Measurements from ENCODE around the gene MRPL46.
"Not testable (repeated sequence)": the region's sequence is repeated elsewhere in the genome, so short reads cannot be mapped to it uniquely, and the experiment has no call there.

Gene MRPL46

DNA sequence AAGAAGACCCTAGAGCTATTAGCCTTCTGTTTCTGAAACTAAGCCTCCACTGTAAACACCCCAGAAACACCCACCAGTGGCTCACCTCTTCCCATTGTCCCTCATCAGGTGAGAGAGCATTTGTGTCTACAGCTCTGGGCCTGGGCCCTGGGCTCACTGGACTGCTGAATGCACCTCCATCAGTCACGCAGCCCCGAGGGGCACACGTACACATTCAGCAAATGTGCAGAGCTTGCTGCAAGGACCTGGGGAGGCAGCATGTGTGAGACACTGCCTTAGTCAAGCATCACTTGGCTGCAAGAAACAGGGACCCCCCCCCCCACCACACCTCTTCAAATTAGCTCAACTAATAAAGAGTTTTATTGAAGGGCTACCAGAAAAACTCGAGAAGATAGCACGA is 29.0 kb downstream of the MRPL46 start:
- no peak overlapping the region for H2BK120ac ChIP-seq (ENCODE audit: low read depth, low read length)
- no peak overlapping the region for H3K23ac ChIP-seq (ENCODE audit: low read length in 2 of 2)
- H3K36me3 ChIP-seq (ENCODE audit: control insufficient read depth in 1 of 2, insufficient read depth in 2 of 2, low read depth in 1 of 2, low read length in 2 of 2): no peaks in the 10 kb centered on the region
- H4K8ac ChIP-seq (ENCODE audit: low read length): no peak overlapping the region
- no peak overlapping the region for H3K14ac ChIP-seq (ENCODE audit: low read length in 2 of 2)
- H3K79me1 ChIP-seq (replicated peaks; ENCODE audit: low read length, poor library complexity, severe bottlenecking): no peaks in the 10 kb centered on the region
- no peak overlapping the region for H2BK5ac ChIP-seq (ENCODE audit: low read depth, low read length, poor library complexity, severe bottlenecking)
- peaks cover 5% of the 10 kb centered on the region for H3K9me3 ChIP-seq (ENCODE audit: control insufficient read depth, low read length)
- no peak overlapping the region for H3K9ac ChIP-seq (ENCODE audit: low read length)
- no peak overlapping the region for H2AK5ac ChIP-seq (ENCODE audit: low read length, severe bottlenecking)
- H2BK12ac ChIP-seq (ENCODE audit: low read length in 2 of 2): no peak overlapping the region
- no peak overlapping the region for H3K27ac ChIP-seq (ENCODE audit: low read length, poor library complexity, severe bottlenecking)
- no peak overlapping the region for H3K4me3 ChIP-seq (ENCODE audit: insufficient read depth in 1 of 2, low read depth in 1 of 2, low read length in 2 of 2)
- no peak overlapping the region for H3K4me2 ChIP-seq (ENCODE audit: low read length, poor library complexity, severe bottlenecking)
- H4K91ac ChIP-seq (ENCODE audit: low read length): no peak overlapping the region
- H2AFZ ChIP-seq (ENCODE audit: low read depth, low read length): no peak overlapping the region
- no peaks in the 10 kb centered on the region for H3K4me1 ChIP-seq (ENCODE audit: control insufficient read depth, insufficient read depth, low read depth, low read length)
- H3K4ac ChIP-seq (ENCODE audit: low read depth in 1 of 2, low read length in 2 of 2): no peak overlapping the region
- H3K18ac ChIP-seq (ENCODE audit: low read depth in 1 of 2, low read length in 2 of 2): no peak overlapping the region
- 69% methylated on average over 5 of the region's 5 CpGs for WGBS
- H3K27me3 ChIP-seq (ENCODE audit: control insufficient read depth in 1 of 2, insufficient read depth in 1 of 2, low read length in 2 of 2): no peaks in the 10 kb centered on the region
- no peak for DNase-seq
- H2BK15ac ChIP-seq (ENCODE audit: low read depth, poor library complexity, severe bottlenecking): no peak overlapping the region

DNA sequence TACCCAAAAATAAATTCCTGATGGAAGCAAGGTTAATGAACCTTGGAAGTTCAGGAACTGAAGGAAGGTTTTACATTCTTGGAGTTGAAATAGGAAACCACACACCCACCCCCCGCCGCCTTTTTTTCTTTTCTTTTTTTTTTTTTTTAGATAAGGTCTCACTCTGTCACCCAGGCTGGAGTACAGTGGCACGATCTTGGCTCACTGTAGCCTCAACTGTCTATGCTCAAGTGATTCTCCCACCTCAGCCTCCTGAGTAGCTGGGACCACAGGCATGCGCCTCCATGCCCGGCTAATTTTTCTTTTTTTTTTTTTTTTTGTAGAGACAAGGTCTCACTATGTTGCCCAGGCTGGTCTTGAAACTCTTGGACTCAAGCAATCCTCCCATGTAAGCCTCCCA is 33.1 kb downstream of the MRPL46 start:
- not testable (repeated sequence) for H2BK120ac ChIP-seq (ENCODE audit: low read depth, low read length); H3K18ac ChIP-seq (ENCODE audit: low read depth in 1 of 2, low read length in 2 of 2); H4K8ac ChIP-seq (ENCODE audit: low read length); H3K4me1 ChIP-seq (ENCODE audit: control insufficient read depth, insufficient read depth, low read depth, low read length); H3K27me3 ChIP-seq (ENCODE audit: control insufficient read depth in 1 of 2, insufficient read depth in 1 of 2, low read length in 2 of 2); H3K4ac ChIP-seq (ENCODE audit: low read depth in 1 of 2, low read length in 2 of 2); H2AFZ ChIP-seq (ENCODE audit: low read depth, low read length); H2AK5ac ChIP-seq (ENCODE audit: low read length, severe bottlenecking); H3K23ac ChIP-seq (ENCODE audit: low read length in 2 of 2); H3K9ac ChIP-seq (ENCODE audit: low read length); H4K91ac ChIP-seq (ENCODE audit: low read length); H3K14ac ChIP-seq (ENCODE audit: low read length in 2 of 2); H3K4me2 ChIP-seq (ENCODE audit: low read length, poor library complexity, severe bottlenecking); H3K36me3 ChIP-seq (ENCODE audit: control insufficient read depth in 1 of 2, insufficient read depth in 2 of 2, low read depth in 1 of 2, low read length in 2 of 2); H3K79me1 ChIP-seq (replicated peaks; ENCODE audit: low read length, poor library complexity, severe bottlenecking); H3K4me3 ChIP-seq (ENCODE audit: insufficient read depth in 1 of 2, low read depth in 1 of 2, low read length in 2 of 2); H3K27ac ChIP-seq (ENCODE audit: low read length, poor library complexity, severe bottlenecking); H2BK5ac ChIP-seq (ENCODE audit: low read depth, low read length, poor library complexity, severe bottlenecking); H2BK15ac ChIP-seq (ENCODE audit: low read depth, poor library complexity, severe bottlenecking); H3K9me3 ChIP-seq (ENCODE audit: control insufficient read depth, low read length); H2BK12ac ChIP-seq (ENCODE audit: low read length in 2 of 2); DNase-seq
- 63% methylated on average over 5 of the region's 5 CpGs for WGBS

DNA sequence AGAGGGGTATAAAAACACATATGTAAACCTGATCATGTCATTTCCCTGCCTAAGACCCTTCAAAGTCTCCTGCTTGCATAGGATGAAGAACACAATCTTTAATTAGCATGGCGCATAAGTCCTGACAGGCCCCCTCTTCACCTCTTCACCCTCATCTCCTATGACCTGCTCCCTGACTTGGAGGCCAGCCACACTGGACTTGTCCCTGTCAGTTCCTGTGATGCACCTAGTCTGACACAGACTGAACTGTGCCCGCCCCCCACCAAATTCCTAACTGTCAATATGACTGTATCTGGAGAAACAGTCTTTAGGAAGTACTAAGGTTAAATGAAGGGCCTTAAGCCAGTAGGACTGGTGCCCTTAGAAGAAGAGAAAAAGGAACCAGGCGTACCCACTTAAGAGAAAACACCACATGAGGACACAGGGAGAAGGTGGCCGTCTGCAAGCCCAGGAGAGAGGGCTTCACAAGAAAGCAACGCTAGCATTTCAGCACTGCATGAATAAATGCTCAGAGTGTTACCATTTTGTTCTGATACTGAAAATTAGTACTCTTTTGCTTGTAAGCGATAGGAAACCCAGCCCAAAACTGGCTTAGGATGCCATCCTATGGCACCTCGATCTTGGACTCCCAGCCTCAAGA is 34.0 kb downstream of the MRPL46 start:
- Histone ChIP-seq H2BK15ac (ENCODE audit: low read depth, poor library complexity, severe bottlenecking) (no peak overlapping the region), H3K4me2 (ENCODE audit: low read length, poor library complexity, severe bottlenecking) (no peak overlapping the region), H3K27ac (ENCODE audit: low read length, poor library complexity, severe bottlenecking) (no peak overlapping the region), H2BK12ac (ENCODE audit: low read length in 2 of 2) (no peak overlapping the region), H2BK120ac (ENCODE audit: low read depth, low read length) (no peak overlapping the region), H2AFZ (ENCODE audit: low read depth, low read length) (no peak overlapping the region), H4K91ac (ENCODE audit: low read length) (no peak overlapping the region), H3K4ac (ENCODE audit: low read depth in 1 of 2, low read length in 2 of 2) (no peak overlapping the region), H3K9me3 (ENCODE audit: control insufficient read depth, low read length) (no peaks in the 10 kb centered on the region), H4K8ac (ENCODE audit: low read length) (no peak overlapping the region), H2BK5ac (ENCODE audit: low read depth, low read length, poor library complexity, severe bottlenecking) (no peak overlapping the region), H3K18ac (ENCODE audit: low read depth in 1 of 2, low read length in 2 of 2) (no peak overlapping the region), H3K36me3 (ENCODE audit: control insufficient read depth in 1 of 2, insufficient read depth in 2 of 2, low read depth in 1 of 2, low read length in 2 of 2) (no peaks in the 10 kb centered on the region), H3K4me1 (ENCODE audit: control insufficient read depth, insufficient read depth, low read depth, low read length) (no peaks in the 10 kb centered on the region), H3K27me3 (ENCODE audit: control insufficient read depth in 1 of 2, insufficient read depth in 1 of 2, low read length in 2 of 2) (peaks cover 0 to 16% of the 10 kb centered on the region in 2 experiments), H3K9ac (ENCODE audit: low read length) (no peak overlapping the region), H3K14ac (ENCODE audit: low read length in 2 of 2) (no peak overlapping the region), H3K79me1 (replicated peaks; ENCODE audit: low read length, poor library complexity, severe bottlenecking) (no peaks in the 10 kb centered on the region), H2AK5ac (ENCODE audit: low read length, severe bottlenecking) (no peak overlapping the region), H3K4me3 (ENCODE audit: insufficient read depth in 1 of 2, low read depth in 1 of 2, low read length in 2 of 2) (no peak overlapping the region), H3K23ac (ENCODE audit: low read length in 2 of 2) (no peak overlapping the region)
- no peak for DNase-seq
- 89% methylated on average over 6 of the region's 7 CpGs for WGBS

DNA sequence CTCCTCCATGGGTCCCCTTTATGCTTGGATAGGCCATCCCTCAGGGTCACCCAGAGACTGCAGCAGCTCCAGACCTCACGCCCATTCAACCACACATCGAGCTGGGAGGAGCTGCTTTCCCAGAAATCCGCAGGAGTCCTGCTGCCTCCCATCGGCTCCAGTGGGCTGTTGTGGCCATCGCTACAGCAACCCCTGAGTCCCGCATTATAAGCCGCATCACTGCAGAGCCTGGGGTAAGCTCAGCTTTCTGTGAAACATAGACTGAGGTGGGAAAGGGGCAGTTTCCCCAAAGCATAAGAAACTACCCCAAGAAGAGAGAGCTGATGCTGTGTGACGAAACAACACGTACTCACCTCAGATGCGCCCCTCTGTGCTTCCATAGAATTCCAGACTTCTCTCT is 35.7 kb downstream of the MRPL46 start:
- H3K14ac ChIP-seq (ENCODE audit: low read length in 2 of 2): no peak overlapping the region

More for the DNA sequence above, 35.7 kb downstream of the MRPL46 start:
- H2BK120ac ChIP-seq (ENCODE audit: low read depth, low read length): no peak overlapping the region
- H4K91ac ChIP-seq (ENCODE audit: low read length): no peak overlapping the region
- peaks cover 0 to 27% of the 10 kb centered on the region in 2 experiments for H3K27me3 ChIP-seq (ENCODE audit: control insufficient read depth in 1 of 2, insufficient read depth in 1 of 2, low read length in 2 of 2)
- no peak for DNase-seq
- H3K9ac ChIP-seq (ENCODE audit: low read length): no peak overlapping the region
- H3K23ac ChIP-seq (ENCODE audit: low read length in 2 of 2): no peak overlapping the region
- no peak overlapping the region for H3K4me3 ChIP-seq (ENCODE audit: insufficient read depth in 1 of 2, low read depth in 1 of 2, low read length in 2 of 2)
- no peak overlapping the region for H2AK5ac ChIP-seq (ENCODE audit: low read length, severe bottlenecking)
- no peak overlapping the region for H3K4me2 ChIP-seq (ENCODE audit: low read length, poor library complexity, severe bottlenecking)
- H3K4ac ChIP-seq (ENCODE audit: low read depth in 1 of 2, low read length in 2 of 2): no peak overlapping the region
- 63% methylated on average over 10 of the region's 10 CpGs for WGBS
- H3K9me3 ChIP-seq (ENCODE audit: control insufficient read depth, low read length): no peaks in the 10 kb centered on the region
- no peak overlapping the region for H2AFZ ChIP-seq (ENCODE audit: low read depth, low read length)
- H3K18ac ChIP-seq (ENCODE audit: low read depth in 1 of 2, low read length in 2 of 2): no peak overlapping the region
- no peak overlapping the region for H2BK5ac ChIP-seq (ENCODE audit: low read depth, low read length, poor library complexity, severe bottlenecking)
- H3K27ac ChIP-seq (ENCODE audit: low read length, poor library complexity, severe bottlenecking): no peak overlapping the region
- no peaks in the 10 kb centered on the region for H3K36me3 ChIP-seq (ENCODE audit: control insufficient read depth in 1 of 2, insufficient read depth in 2 of 2, low read depth in 1 of 2, low read length in 2 of 2)
- H2BK15ac ChIP-seq (ENCODE audit: low read depth, poor library complexity, severe bottlenecking): no peak overlapping the region
- H3K4me1 ChIP-seq (ENCODE audit: control insufficient read depth, insufficient read depth, low read depth, low read length): no peaks in the 10 kb centered on the region
- H4K8ac ChIP-seq (ENCODE audit: low read length): no peak overlapping the region
- no peak overlapping the region for H2BK12ac ChIP-seq (ENCODE audit: low read length in 2 of 2)
- no peaks in the 10 kb centered on the region for H3K79me1 ChIP-seq (replicated peaks; ENCODE audit: low read length, poor library complexity, severe bottlenecking)
